Testis (tissue), 3 donors: Measurements from ENCODE around the gene SLC2A1. TPM values are rescaled to one million over a fixed set of nuclear protein-coding genes. Genes with fewer than 3 reads are reported as not detected.

Experiments used
- DNase-seq: peaks from one replicate; pipeline ENCODE4 v3.0.0-alpha.2; 2019
- H3K27ac ChIP-seq, 2 donors: fragments of 200-600 bp; sonication (generic); one replicate each; pipeline ENCODE4 v1.5.1; 2019
- H3K27me3 ChIP-seq: fragments of 200-600 bp; sonication (generic); one replicate; pipeline ENCODE4 v1.5.1; 2019
- H3K36me3 ChIP-seq: fragments of 200-600 bp; sonication (generic); one replicate; pipeline ENCODE4 v1.5.1; 2017; ENCODE audit warnings: low read depth; ENCODE audit errors: missing control alignments
- H3K4me1 ChIP-seq: fragments of 200-600 bp; sonication (generic); one replicate; pipeline ENCODE4 v1.5.1; 2019
- H3K4me3 ChIP-seq, 2 donors: fragments of 200-600 bp; sonication (generic); one replicate each; pipeline ENCODE4 v1.5.1; 2017 to 2019
- H3K9me3 ChIP-seq: fragments of 200-600 bp; sonication (generic); one replicate; pipeline ENCODE4 v1.5.1; 2017
- POLR2A ChIP-seq: fragments of 450-650 bp; IDR thresholded peaks from one replicate; pipeline ENCODE4 v1.6.1; 2017; ENCODE audit warnings: antibody characterized with exemption, mild to moderate bottlenecking, moderate library complexity
- WGBS, 2 donors: methylation state at CpG; one replicate each; pipeline ENCODE4 v1.1.5; 2018; 5-methylcytosine and 5-hydroxymethylcytosine counted together
- intact Hi-C: fragments of 100-400 bp; cut with DNase I; formaldehyde crosslinking; loops from one replicate; pipeline ENCODE4 v1.15.1; 2023; ENCODE audit warnings: low total_unique reads
- polyA plus RNA-seq: library from polyadenylated mRNA; stranded (reverse); fragments of 350-450 nt; fragmentation: Illumina TruSeq; extraction: RNeasy Lipid Tissue Mini Kit (QIAGEN cat#74804); gene quantifications from one replicate; pipeline ENCODE4 v1.2.3, GENCODE V29; 2014; ENCODE audit warnings: low read depth, low replicate concordance; ENCODE audit not compliant: insufficient read depth
- total RNA-seq, 2 donors: library from RNA; depleted of rRNA; stranded (reverse); fragments of >200 nt; gene quantifications; one replicate each; pipeline ENCODE4 v1.2.3, GENCODE V29; 2016
- TF ChIP-seq, protein P1 (sequence below), 3 experiments: fragments of 450-650 bp in 2 of 3; fragments of 200-600 bp in 1 of 3; sonication (generic) in 1 of 3; IDR thresholded peaks; one replicate each; pipeline ENCODE4 v1.5.1; 2016 to 2019; ENCODE audit warnings: antibody characterized with exemption in 3 of 3, mild to moderate bottlenecking in 2 of 3, moderate library complexity in 1 of 3

SLC2A1 gene
- total and polyA plus RNA-seq, 3 donors from 2014 or later = 19.4 to 38.3 (median 36.9) TPM

GRCh38 chr1:42940851-42941639 is 17.6 kb downstream of the SLC2A1 start:
- Histone ChIP-seq H3K9me3 (no peaks in the 10 kb centered on the region), H3K27me3 (no peaks in the 10 kb centered on the region), H3K4me3 (no peak overlapping the region), H3K36me3 (no peaks in the 10 kb centered on the region), H3K4me1 (peaks cover 60% of the 10 kb centered on the region), H3K27ac (no peak overlapping the region)
- intact Hi-C loops = no loop called here
- TF ChIP-seq POLR2A = no peak
- TF ChIP-seq, protein P1, sequence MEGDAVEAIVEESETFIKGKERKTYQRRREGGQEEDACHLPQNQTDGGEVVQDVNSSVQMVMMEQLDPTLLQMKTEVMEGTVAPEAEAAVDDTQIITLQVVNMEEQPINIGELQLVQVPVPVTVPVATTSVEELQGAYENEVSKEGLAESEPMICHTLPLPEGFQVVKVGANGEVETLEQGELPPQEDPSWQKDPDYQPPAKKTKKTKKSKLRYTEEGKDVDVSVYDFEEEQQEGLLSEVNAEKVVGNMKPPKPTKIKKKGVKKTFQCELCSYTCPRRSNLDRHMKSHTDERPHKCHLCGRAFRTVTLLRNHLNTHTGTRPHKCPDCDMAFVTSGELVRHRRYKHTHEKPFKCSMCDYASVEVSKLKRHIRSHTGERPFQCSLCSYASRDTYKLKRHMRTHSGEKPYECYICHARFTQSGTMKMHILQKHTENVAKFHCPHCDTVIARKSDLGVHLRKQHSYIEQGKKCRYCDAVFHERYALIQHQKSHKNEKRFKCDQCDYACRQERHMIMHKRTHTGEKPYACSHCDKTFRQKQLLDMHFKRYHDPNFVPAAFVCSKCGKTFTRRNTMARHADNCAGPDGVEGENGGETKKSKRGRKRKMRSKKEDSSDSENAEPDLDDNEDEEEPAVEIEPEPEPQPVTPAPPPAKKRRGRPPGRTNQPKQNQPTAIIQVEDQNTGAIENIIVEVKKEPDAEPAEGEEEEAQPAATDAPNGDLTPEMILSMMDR (IDR thresholded peaks at IDR 0.05) = no peak
- 87 to 89% methylated on average over 14 of the region's 14 CpGs for WGBS, 2 donors
- DNase-seq = no peak

- WGBS, 2 donors = 75 to 84% methylated on average over 13 to 14 of the region's 14 CpGs
- DNase-seq = no peak
- no peak overlapping the region for H3K27ac ChIP-seq
Measured at GRCh38 chr1:42938645-42939615, 19.7 kb downstream of the SLC2A1 start.

GRCh38 chr1:42937836-42938644 is 20.6 kb downstream of the SLC2A1 start:
- TF ChIP-seq, protein P1 (IDR thresholded peaks at IDR 0.05) = no peak
- H3K27me3 ChIP-seq = no peaks in the 10 kb centered on the region
- intact Hi-C loops = no loop called here
- no peaks in the 10 kb centered on the region for H3K36me3 ChIP-seq
- peaks cover 39% of the 10 kb centered on the region for H3K4me1 ChIP-seq
- no peaks in the 10 kb centered on the region for H3K9me3 ChIP-seq
- 93 to 94% methylated on average over 4 to 6 of the region's 6 CpGs for WGBS, 2 donors
- no peak overlapping the region for H3K4me3 ChIP-seq
- no peak for DNase-seq
- no peak overlapping the region for H3K27ac ChIP-seq

More at GRCh38 chr1:42938645-42939615, 19.7 kb downstream of the SLC2A1 start:
- intact Hi-C loops = no loop called here
- Histone ChIP-seq H3K36me3 (no peaks in the 10 kb centered on the region), H3K9me3 (no peaks in the 10 kb centered on the region), H3K27me3 (no peaks in the 10 kb centered on the region), H3K4me3 (no peak overlapping the region), H3K4me1 (peaks cover 48% of the 10 kb centered on the region)
- no peak for TF ChIP-seq POLR2A
- TF ChIP-seq, protein P1 (IDR thresholded peaks at IDR 0.05) = no peak

DNA sequence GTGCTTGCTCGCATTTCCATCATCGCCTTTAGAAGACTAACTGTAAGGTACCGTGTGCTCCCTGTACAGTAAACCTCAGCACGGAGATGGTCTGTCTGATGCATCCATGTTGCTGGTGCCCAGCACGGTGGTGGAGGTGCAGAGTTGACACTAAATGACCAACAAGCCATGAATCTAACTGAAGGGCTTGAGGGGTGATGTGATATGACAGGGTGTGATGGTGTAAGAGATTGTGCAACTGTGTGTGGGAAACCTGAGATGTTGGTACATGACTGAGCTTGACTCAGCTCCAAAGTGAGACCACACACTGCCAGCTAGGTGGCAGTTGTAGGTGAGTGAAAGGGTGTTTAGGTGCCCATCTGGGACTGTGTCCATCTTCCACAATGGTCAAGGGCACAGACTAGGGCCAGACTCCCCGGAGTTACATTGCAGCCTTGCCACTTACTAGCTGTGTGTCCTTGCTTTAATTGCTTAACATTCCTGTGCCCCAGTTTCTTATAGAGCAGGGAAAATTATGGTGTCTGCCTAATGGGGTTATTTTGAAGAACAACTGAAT is 21.4 kb downstream of the SLC2A1 start:
- no peak for TF ChIP-seq POLR2A
- TF ChIP-seq, protein P1 (IDR thresholded peaks at IDR 0.05) = no peak
- Histone ChIP-seq H3K9me3 (no peaks in the 10 kb centered on the region), H3K4me1 (peaks cover 31% of the 10 kb centered on the region), H3K36me3 (no peaks in the 10 kb centered on the region), H3K4me3 (no peak overlapping the region), H3K27ac (no peak overlapping the region), H3K27me3 (no peaks in the 10 kb centered on the region)
- 82 to 86% methylated on average over 6 of the region's 6 CpGs for WGBS, 2 donors
- no peak for DNase-seq
- intact Hi-C loops = no loop called here
